HEK293 (cell line): ENCODE data around the gene FRMD4A.

Source experiments
- KLF8 ChIP-seq: fragments of 450-650 bp; formaldehyde crosslinking; IDR thresholded peaks from 2 replicates; pipeline ENCODE4 v1.5.1; 2016; ENCODE audit warnings: missing biosample characterization, missing genetic modification characterization
- MZF1 ChIP-seq: fragments of 450-650 bp; formaldehyde crosslinking; IDR thresholded peaks from 2 replicates; pipeline ENCODE4 v1.5.1; 2017; ENCODE audit warnings: missing biosample characterization, missing genetic modification characterization, borderline replicate concordance
- RBAK ChIP-seq: fragments of 450-650 bp; formaldehyde crosslinking; IDR thresholded peaks from 2 replicates; pipeline ENCODE4 v1.5.1; 2016; ENCODE audit warnings: missing biosample characterization, missing genetic modification characterization
- TSHZ1 ChIP-seq: fragments of 450-650 bp; formaldehyde crosslinking; IDR thresholded peaks from 2 replicates; pipeline ENCODE4 v1.5.1; 2016; ENCODE audit warnings: missing biosample characterization, missing genetic modification characterization, borderline replicate concordance
- YY1 ChIP-seq: fragments of 450-650 bp; formaldehyde crosslinking; IDR thresholded peaks from 2 replicates; pipeline ENCODE4 v1.5.1; 2018; ENCODE audit warnings: missing biosample characterization, missing genetic modification characterization
- ZBTB10 ChIP-seq: fragments of 450-650 bp; formaldehyde crosslinking; IDR thresholded peaks from 2 replicates; pipeline ENCODE4 v1.5.1; 2016; ENCODE audit warnings: missing biosample characterization, missing genetic modification characterization
- ZBTB26 ChIP-seq: fragments of 450-650 bp; formaldehyde crosslinking; optimal IDR thresholded peaks from 2 replicates; pipeline ENCODE3; 2016; ENCODE audit warnings: missing biosample characterization, mild to moderate bottlenecking, missing genetic modification characterization
- ZBTB44 ChIP-seq: fragments of 450-650 bp; IDR thresholded peaks from 2 replicates; pipeline ENCODE4 v1.5.1; 2018; ENCODE audit warnings: missing biosample characterization, mild to moderate bottlenecking, missing genetic modification characterization
- ZBTB7A ChIP-seq: fragments of 450-650 bp; formaldehyde crosslinking; IDR thresholded peaks from 2 replicates; pipeline ENCODE4 v1.5.1; 2016; ENCODE audit warnings: low read depth, missing biosample characterization, missing genetic modification characterization
- ZEB2 ChIP-seq: fragments of 450-650 bp; formaldehyde crosslinking; IDR thresholded peaks from 2 replicates; pipeline ENCODE4 v1.5.1; 2016; ENCODE audit warnings: missing biosample characterization, missing genetic modification characterization
- ZNF114 ChIP-seq: fragments of 450-650 bp; formaldehyde crosslinking; IDR thresholded peaks from 2 replicates; pipeline ENCODE4 v1.5.0; 2017; ENCODE audit warnings: missing biosample characterization, missing genetic modification characterization
- ZNF324 ChIP-seq: fragments of 450-650 bp; formaldehyde crosslinking; IDR thresholded peaks from 2 replicates; pipeline ENCODE4 v1.5.1; 2016; ENCODE audit warnings: missing biosample characterization, missing genetic modification characterization
- TF ChIP-seq, protein P1 (sequence below): fragments of 450-650 bp; formaldehyde crosslinking; IDR thresholded peaks from 2 replicates; pipeline ENCODE4 v1.5.1; 2016; ENCODE audit warnings: missing biosample characterization, missing genetic modification characterization
- TF ChIP-seq, protein P2 (sequence below): fragments of 450-650 bp; formaldehyde crosslinking; IDR thresholded peaks from 2 replicates; pipeline ENCODE4 v1.5.1; 2016; ENCODE audit warnings: missing biosample characterization, missing genetic modification characterization

DNA sequence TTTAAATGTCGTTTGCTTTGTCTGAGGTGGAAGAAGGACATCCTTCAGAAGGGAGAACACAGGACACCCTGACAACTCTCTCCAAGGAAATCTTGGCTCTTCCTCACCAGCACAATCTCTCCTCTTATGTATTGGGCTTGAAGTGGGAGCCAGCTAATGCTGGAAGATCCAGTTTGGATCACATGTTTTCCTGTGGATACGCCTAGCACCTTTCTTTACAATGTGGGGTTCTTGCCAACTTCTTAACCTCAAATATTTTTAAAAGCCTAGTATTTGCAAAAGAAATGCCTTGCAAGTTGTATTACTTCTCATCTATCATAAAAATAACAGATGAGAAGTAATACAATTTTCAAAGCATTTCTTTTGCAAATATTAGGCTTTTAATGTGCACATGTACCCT lies 76.4 kb downstream of the FRMD4A start:
- no peak for TF ChIP-seq ZNF324
- no peak for TF ChIP-seq ZNF114 (tag by site-specific recombination)
- no peak for TF ChIP-seq KLF8
- TF ChIP-seq, protein P1, sequence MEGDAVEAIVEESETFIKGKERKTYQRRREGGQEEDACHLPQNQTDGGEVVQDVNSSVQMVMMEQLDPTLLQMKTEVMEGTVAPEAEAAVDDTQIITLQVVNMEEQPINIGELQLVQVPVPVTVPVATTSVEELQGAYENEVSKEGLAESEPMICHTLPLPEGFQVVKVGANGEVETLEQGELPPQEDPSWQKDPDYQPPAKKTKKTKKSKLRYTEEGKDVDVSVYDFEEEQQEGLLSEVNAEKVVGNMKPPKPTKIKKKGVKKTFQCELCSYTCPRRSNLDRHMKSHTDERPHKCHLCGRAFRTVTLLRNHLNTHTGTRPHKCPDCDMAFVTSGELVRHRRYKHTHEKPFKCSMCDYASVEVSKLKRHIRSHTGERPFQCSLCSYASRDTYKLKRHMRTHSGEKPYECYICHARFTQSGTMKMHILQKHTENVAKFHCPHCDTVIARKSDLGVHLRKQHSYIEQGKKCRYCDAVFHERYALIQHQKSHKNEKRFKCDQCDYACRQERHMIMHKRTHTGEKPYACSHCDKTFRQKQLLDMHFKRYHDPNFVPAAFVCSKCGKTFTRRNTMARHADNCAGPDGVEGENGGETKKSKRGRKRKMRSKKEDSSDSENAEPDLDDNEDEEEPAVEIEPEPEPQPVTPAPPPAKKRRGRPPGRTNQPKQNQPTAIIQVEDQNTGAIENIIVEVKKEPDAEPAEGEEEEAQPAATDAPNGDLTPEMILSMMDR, result no peak
- no peak for TF ChIP-seq RBAK (tag by site-specific recombination)
- TF ChIP-seq ZEB2 (tag by site-specific recombination), result no peak
- TF ChIP-seq ZBTB44 (tag by site-specific recombination), result no peak
- no peak for TF ChIP-seq YY1
- TF ChIP-seq TSHZ1 (tag by site-specific recombination), result no peak
- no peak for TF ChIP-seq ZBTB10
- TF ChIP-seq ZBTB26 (tag by site-specific recombination), result no peak
- TF ChIP-seq, protein P2, sequence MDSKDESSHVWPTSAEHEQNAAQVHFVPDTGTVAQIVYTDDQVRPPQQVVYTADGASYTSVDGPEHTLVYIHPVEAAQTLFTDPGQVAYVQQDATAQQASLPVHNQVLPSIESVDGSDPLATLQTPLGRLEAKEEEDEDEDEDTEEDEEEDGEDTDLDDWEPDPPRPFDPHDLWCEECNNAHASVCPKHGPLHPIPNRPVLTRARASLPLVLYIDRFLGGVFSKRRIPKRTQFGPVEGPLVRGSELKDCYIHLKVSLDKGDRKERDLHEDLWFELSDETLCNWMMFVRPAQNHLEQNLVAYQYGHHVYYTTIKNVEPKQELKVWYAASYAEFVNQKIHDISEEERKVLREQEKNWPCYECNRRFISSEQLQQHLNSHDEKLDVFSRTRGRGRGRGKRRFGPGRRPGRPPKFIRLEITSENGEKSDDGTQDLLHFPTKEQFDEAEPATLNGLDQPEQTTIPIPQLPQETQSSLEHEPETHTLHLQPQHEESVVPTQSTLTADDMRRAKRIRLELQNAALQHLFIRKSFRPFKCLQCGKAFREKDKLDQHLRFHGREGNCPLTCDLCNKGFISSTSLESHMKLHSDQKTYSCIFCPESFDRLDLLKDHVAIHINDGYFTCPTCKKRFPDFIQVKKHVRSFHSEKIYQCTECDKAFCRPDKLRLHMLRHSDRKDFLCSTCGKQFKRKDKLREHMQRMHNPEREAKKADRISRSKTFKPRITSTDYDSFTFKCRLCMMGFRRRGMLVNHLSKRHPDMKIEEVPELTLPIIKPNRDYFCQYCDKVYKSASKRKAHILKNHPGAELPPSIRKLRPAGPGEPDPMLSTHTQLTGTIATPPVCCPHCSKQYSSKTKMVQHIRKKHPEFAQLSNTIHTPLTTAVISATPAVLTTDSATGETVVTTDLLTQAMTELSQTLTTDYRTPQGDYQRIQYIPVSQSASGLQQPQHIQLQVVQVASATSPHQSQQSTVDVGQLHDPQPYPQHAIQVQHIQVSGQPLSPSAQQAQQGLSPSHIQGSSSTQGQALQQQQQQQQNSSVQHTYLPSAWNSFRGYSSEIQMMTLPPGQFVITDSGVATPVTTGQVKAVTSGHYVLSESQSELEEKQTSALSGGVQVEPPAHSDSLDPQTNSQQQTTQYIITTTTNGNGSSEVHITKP (tag by site-specific recombination), result no peak
- TF ChIP-seq MZF1 (tag by site-specific recombination), result no peak
- no peak for TF ChIP-seq ZBTB7A (tag by site-specific recombination)
